Activated T-cell treated with anti-CD3 and anti-CD28 coated beads for 1 hour (primary cell): ENCODE results near the gene CRISPLD2.
"Not testable (repeated sequence)": the region's sequence is repeated elsewhere in the genome, so short reads cannot be mapped to it uniquely, and the experiment has no call there.

Experiments used
- DNase-seq: peaks from one replicate; pipeline ENCODE4 v3.0.0-alpha.2; 2020; ENCODE audit warnings: low read depth

Gene CRISPLD2

DNA sequence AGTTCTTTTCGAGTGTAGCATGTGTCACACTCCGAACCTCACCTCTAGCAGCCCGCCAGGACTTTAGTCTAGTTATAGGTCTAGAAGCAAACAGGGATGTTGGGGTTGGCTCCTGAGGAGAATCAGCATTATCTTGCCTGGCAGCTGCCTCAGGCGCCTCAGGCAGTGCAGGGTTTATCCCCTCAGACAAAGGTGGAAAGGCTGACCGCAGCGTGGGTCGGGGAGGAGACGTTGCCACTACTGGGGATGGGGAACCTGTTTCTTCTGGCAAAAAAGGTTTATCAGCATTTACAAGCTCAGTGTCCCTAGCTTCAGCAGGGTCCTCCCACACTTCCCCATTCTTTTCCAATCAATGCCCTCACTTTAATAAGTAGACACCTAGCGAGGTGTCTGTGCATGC is 40.6 kb downstream of the CRISPLD2 start:
- DNase-seq, result no peak

DNA sequence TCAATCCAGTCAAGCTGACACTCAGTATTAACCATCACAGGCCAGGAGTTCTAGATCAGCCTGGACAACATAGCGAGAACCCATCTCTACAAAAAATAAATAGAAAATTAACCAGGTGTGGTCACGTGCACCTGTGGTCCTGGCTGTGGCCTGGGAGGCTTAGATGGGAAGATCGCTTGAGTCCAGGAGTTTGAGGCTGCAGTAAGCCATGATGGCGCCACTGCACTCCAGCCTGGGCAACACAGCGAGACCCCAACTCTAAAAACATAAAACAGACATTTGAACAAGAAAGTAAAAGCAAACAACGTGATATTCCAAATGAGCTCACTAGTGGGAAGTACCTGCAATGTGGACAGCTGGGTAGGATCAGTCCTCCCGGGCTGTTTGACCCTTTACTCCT is 41.9 kb downstream of the CRISPLD2 start:
- no peak for DNase-seq

DNA sequence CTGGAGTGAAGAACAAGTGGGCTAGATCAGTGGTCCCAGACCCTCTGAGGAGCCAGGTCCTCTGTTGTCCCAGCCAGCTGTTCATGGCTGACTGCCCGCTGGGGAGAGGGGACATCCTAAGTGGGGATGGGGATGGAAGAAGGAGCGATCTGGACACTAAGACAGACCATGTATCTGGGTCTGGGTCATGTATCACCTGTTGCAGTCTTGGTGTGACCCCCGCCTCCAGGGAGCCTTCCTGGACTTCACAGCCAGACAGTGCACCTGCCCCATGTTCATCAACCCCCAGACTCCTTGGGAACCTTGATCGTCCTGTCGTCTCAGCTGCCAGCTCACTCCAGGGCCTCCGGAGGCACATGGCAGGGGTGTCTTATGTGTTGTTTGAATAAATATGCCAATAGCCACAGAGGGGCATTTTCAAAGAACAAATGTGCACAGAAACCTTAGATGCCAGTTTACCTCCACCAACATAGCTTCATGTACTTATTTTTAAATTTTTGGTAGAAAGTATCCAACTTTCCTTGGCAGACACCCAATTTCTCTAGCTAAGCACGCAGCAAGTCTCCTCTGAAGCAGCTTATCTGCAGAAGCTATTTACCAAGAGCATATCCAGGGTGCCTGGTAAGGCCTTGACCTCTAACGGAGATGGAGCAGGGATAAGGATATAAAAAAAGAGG is 43.2 kb downstream of the CRISPLD2 start:
- DNase-seq, result no peak

DNA sequence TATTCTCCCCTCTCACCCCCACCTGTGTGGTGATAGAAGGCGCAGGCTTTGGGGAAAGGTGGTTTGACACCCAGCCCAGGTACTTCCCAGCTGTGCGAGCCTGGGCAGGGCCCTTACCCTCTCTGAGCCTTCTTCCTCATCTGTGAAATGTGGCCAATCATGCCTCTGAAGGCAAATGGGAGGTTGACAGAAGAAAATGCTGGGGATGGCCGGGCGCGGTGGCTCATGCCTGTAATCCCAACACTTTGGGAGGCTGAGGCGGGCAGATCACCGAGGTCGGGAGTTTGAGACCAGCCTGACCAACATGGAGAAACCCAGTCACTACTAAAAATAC is 43.7 kb downstream of the CRISPLD2 start:
- DNase-seq, result no peak

DNA sequence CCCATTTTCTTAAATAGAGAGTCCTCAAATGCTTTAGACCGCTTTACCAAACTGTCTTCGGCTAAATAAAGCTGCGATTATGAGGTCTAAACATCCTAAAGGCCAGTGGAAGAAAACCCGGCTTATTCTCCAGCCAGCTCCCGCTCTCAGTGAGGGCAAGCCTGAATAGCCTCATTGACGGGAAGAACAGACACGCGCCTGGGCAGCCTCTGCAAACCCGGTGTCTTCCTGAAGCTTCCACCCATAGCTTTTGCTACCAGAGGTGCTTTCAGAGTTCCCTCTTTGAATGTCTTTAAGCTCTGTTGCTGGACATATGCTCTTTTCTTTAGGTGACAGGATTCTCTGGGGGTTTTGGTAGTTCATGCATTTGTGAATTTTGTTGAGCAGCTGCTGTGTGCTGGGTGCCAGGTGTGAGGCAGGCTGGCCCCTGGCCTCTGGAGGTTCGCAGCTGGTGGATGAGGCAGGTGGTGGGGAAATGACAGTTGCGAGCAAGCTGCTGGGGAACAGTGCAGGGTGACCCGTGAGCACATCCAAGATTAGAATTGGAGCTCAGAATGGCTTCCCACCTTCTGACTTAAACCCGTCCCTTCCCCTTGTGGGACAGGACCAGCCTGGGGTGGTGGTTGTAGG is 44.7 kb downstream of the CRISPLD2 start:
- DNase-seq, result no peak

DNA sequence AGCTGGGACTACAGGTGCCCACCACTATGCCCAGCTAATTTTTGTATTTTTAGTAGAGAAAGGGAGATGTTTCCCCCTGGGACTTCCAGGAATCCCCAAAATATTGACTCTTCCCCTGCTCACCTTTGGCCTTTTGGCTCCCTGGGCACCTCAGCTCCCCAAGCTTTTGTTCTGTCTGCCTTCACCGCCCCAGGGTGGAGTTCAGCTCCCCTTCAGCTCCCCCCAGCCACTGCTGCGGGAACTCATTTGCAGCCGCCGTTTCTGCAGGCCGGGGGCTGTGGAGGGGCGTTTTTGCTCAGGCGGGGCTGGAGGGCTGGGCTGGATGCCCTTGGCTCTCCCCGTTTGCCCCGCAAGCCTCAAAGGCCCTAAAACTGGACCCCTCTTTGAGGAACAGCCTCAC is 47.9 kb downstream of the CRISPLD2 start:
- no peak for DNase-seq

DNA sequence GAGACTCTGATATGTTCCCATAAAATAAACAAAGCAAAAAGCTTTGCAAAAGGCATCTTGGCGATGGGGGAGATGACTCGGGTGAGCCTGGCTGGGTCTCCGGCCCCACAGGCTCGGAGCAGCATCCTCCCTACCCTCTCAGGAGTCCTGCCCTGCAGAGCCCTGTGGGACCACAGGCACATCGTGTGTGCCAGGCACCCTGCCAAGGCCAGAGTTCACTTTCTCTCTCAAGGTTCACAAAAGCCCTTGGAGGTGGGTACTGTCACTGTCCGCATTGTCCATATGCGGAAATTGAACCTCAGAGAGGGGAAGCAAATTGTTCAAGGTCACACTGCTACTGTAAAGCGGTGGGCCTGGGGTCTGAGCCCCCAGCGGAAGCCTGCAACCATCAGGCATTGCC is 48.5 kb downstream of the CRISPLD2 start:
- DNase-seq, result no peak

DNA sequence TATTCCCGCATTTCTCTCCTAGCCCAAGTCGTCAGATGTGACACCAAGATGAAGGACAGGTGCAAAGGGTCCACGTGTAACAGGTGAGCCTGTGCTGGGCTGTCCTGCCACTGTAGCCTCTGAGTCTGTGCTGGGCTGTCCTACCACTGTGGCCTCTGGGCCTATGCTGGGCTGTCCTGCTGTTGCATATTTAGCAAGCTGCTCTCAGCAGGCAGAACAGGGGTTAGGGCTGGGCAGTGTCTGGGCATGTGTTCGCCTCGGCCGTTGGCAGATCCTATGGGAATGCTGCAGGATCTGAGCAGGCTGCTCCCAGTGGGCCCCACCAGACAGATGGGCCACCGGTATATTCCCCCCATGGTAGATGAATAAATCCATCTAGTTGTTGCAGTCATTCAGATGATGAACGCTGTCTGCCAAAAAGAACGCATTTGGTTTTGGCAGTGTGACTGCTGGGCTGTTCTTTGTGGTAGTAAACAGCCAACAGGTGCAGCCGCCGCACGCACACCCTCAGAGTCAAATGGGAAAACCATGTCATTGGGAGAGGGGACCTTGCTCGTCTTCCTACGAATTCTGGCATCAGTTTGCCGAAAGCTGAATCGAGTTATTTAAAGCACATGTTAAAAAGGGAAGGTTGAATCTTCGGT is 49.2 kb downstream of the CRISPLD2 start:
- no peak for DNase-seq

DNA sequence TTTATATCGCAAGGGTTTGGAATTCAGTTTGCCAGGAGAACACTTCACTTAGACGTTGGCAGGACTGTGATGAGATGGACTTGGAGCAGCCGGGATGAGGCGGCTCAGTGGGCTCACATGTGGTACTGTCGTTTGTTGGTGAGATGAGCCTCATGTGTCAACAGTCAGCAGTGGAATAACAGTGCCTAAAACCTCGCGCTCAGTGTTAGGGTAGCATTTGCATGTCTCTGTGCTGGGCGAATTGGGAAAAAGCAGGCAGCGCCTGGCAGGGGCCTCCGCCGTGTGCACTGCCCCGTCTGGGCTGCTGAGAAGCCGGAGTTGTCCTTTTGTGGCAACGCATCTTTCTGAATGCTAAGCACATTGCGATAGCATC is 49.7 kb downstream of the CRISPLD2 start:
- no peak for DNase-seq

DNA sequence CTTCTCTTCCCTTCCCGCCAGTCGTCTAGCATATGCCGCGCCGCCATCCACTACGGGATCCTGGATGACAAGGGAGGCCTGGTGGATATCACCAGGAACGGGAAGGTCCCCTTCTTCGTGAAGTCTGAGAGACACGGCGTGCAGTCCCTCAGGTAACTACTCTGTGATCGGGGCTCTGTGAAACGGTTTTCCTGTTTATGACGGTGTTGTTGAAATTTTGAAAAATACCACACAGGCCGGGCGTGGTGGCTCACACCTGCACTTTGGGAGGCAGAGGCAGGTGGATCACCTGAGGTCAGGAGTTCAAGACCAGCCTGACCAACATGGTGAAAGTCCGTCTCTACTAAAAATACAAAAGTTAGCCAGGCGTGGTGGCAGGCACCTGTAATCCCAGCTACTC is 53.2 kb downstream of the CRISPLD2 start:
- DNase-seq, result not testable (repeated sequence)

DNA sequence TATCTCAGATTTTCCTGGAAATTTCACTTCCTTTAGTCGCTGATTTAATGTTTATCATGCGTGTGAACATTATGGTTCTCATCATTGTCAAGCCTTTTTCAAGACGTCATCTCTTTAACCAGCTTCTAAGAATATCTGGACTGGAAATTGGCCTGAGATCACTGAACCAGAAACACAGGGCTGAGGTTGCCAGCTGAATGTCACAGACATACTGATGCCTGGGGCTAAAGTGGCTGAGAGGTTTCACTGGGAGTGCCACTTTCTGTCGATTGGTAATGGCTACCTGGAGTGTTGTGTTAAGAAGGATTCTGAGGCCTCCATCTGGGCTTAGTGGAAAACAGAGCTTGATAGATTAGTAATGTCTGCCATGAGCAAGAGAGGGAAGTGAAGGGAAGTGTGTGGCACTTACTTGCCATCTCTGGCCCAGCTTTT is 54.2 kb downstream of the CRISPLD2 start:
- DNase-seq, result no peak

DNA sequence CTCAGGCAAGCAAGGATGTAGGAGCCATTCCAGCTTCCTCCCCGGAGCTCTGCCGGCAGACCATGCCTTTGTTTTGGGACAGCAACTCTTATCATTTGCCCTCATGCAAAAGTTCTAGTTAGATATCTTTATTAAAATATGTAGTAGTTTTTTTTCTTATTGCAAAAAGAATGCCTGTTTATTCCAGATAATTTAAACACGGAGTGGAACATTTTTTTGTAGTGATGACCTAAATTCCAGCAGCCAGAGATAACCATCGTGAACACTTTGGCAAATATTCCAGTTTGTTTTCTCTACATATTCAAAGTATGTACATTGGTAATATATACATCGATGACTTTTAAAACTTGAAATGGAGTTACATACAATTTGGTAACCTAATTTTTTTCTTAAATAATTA is 54.8 kb downstream of the CRISPLD2 start:
- no peak for DNase-seq

DNA sequence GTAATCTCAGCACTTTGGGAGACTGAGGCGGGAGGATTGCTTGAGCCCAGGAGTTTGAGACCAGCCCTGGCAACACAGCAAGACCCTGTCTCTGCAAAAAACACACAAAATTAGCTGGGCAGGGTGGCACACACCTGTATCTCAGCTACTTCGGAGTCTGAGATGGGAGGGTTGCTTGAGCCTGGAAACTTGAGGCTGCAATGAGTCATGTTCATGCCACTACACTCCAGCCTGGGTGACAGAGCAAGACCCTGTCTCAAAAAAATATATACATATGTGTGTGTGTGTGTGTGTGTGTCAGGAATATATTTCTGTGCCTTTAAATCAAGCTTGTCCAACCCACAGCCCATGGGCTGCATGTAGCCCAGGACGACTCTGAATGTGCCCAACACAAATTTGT is 55.2 kb downstream of the CRISPLD2 start:
- DNase-seq, result no peak

DNA sequence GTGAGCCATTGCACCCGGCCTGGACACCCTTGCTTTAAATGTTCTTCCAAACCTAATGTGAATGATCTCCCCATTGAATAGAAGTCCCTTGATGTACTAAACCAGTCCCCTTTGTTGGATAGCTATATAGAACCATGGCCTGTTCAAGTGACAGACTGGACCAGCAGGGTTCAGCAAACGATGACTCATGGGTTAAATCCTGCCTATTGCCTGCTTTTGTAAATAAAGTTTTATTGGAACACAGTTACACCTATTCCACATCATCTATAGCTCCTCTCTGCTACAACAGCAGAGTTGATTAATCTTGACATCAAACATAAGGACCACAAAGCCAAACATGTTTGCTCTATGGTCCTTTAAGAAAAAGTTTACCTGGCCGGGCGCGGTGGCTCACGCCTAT is 56.1 kb downstream of the CRISPLD2 start:
- DNase-seq, result no peak

DNA sequence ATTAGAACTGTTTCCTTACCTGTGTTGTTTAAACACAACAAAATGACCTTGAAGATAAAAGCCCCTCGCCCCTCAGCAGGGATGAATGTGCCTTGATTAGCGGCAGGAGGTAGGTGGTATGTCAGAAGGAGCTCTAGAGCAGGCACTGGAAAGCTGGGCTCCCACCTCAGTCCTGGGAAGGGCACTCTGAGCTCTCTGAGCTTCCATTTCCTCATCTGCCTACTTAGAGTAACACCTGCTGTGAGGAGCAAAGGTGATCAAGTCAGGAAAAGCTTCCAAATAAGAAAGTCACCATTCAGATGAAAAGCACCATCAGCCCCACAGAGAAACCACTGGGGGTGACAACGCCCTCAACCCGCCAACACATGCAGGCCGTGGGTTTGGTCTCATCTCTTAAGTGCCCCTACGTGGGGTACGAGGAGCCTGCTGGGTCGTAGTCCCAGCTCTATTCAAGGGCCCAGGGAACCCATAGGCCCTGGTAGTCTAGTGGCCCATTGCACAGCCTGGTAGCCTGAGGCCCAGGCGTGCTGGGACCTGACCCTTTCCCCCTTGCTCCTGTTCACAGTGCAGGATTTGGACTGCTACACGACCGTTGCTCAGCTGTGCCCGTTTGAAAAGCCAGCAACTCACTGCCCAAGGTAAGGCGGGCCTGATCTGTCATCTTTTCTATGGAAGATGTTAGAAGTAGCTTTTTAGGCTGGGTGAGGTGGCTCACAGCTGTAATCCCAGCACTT is 57.3 kb downstream of the CRISPLD2 start:
- DNase-seq, result no peak

DNA sequence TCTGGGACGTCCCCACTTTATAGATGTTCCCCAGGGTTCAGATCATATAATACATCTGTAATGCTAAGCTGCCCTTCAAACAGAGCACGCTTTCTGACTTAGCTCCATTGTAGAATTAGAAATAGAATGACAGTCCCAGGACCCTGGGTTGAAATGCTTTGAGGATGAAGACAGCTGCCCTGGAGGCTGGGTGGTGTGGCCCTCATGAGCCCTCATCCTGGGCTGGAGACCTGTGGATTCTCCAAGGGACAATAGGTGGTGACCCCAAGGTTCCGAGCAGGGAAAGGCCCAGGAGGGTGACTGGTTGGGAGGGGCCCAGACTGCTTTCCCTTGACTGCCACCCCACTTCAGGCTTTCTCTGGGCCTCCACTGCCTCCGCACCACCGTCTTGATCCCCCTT is 59.0 kb downstream of the CRISPLD2 start:
- no peak for DNase-seq

DNA sequence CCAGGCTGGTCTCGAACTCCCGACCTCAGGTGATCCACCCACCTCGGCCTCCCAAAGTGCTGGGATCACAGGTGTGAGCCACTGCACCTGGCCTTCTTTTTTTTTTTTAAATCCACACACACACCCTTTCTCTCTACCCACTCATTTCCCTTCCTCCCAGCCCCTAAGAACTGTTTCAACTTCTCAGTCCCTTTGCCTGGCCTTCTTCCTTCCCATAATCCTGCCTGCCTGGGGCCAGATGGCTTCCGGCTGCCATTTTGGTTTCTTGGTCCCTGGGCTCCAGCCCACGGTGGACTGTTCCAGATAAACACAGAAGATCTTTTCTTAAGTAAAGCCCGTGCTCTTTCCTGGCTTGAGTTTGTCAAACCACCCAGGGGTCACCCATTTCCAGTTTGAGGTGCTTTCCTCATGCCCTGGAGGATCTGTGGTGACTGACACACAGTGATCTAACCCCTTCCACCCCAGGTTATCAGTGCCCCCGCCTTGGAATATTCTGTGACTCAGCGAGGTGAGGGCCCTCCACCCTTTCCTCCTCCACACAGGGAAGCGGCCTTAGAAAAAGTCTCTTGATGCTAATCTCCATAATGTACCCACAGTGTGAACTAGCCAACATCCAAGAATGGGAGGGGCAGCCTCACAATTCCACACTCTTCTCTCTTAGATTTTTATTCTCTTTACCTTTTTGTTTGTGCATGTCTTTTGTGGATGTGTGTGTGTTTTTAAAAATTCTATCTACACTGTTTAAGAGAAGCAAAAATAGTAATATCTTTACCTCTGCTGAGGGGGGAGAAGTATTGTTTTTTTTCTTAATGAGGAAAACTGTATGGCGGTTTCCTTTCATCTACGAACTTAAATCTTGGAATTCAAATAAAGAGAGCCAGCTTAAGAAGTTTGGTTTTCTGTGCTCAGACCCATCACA is 60.0 kb downstream of the CRISPLD2 start:
- no peak for DNase-seq

DNA sequence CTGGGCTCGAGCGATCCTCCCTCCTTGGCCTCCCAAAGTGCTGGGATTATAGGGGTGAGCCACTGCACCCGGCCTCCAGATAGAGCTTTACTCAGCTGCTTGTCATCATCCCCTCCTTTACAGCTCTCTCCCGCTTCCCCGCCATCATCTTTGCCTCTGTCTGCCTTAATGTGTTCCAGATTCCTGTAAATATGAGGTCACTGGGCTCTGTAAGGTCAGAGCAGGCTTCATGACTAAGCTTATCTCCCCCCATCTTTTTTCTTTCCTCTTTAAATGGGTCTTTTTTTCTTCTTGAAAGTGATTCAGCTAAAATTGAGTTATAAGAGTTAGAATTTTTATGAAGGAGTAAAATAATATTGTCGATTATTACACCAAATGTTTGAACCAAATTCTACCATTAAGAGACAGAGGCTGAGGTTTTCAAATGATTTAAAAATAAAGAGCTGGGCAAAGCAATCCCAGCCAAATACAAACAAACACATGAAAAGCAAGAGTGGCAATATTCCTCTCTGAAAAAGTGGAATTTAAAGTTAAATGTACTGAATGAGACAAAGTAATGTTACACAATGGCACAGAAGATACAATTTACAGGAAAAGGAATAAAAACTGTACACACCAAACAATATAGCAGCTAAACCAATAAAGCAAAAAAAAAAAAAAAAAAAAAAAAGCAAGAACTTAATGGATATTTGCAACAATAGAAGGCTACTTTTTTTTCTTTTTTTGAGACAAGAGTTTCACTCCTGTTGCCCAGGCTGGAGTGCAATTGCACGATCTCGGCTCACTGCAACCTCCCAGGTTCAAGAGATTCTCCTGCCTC is 62.1 kb downstream of the CRISPLD2 start:
- DNase-seq, result no peak

DNA sequence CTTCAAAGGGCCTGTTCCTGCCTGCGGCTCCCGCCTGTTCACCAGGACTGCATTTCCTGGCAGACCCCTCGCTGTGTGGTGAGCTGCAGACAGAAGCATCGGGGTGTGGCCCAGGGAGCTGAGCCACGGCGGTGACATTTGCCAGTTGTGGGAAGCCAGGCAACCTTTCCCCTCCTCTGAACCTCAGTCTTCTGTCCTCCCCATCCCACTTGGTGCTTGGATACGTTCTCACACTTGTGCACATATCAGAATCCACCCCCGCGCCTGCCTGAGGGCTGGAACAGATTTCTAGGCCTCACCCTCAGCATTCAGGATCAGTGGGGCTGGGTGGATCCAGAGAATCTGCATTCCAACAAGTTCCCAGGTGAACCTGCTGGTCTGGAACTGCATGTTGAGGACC is 63.5 kb downstream of the CRISPLD2 start:
- no peak for DNase-seq

DNA sequence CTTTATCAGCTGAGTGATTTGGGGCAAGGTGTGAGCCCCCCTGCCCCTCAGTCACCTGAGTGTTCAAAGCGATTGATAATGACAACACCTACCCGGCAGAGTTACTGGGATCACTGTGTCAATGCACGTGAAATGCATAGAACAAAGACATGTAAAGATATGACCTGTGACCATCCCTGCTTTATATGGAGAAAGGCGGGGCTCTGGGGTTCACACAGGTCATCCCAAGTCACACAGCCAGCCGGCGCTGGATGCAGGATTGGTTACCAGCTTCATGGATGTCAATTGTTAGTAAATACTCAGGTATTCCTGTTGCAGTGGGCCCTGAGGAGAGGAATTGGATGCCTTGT is 64.4 kb downstream of the CRISPLD2 start:
- no peak for DNase-seq

DNA sequence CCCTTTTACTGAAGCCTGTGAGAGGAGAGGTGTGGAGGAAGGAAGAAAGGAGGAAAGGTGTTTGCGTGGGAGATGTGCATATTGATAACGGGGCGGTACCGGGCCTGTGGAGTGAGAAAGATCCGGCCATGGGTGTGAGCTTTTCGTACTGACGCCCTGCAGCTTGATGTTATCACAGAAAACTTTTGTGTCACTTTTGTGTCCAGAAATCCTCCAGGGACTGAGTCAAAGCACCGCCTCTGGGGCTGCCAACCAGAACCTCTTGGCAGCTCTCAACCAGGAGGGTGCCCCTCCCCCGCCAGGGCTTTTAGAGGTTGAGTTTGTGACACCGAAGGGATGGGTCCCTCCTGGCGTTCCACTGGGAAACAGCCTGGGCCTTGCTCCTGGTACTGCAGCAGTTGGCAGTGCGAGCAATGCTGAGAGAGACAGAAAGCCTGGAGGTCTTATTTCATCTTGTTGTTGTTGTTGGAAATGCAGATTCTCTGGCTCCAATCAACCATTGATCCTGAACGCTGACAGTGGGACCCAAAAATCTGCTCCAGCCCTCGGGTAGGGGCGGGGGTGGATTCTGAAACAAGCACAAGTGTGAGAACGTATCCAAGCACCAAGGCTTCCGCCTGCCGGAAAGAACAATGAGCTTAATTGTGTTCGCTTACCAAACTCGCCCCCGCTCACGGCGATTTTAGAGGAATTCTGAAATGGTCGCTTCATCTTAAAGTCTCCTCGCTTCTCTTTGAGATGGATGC is 65.0 kb downstream of the CRISPLD2 start:
- DNase-seq, result no peak
